Gastroesophageal sphincter (tissue), 3 donors: ENCODE measurements around the gene TFPI2.

Experiments used
- CTCF ChIP-seq, 4 experiments: fragments of 200-600 bp in 2 of 4; fragments of 450-650 bp in 2 of 4; sonication (generic) in 1 of 4; IDR thresholded peaks; one replicate each; pipeline ENCODE4 v1.5.1; 2017 to 2019; ENCODE audit warnings: antibody characterized with exemption in 4 of 4, mild to moderate bottlenecking in 2 of 4, moderate library complexity in 2 of 4
- POLR2A ChIP-seq, 2 donors: fragments of 450-650 bp; IDR thresholded peaks; one replicate each; pipeline ENCODE4 v1.6.1; 2017; ENCODE audit warnings: antibody characterized with exemption in 2 of 2, mild to moderate bottlenecking in 2 of 2, moderate library complexity in 1 of 2
- POLR2AphosphoS5 ChIP-seq: sonication (generic); formaldehyde crosslinking; IDR thresholded peaks from one replicate; pipeline ENCODE4 v1.6.1; 2017; ENCODE audit warnings: antibody characterized with exemption

GRCh38 chr7:93910076-93910994 lies 19.8 kb upstream of the TFPI2 start:
- TF ChIP-seq CTCF (IDR thresholded peaks at IDR 0.05) (no peak), POLR2AphosphoS5 (peak; percentile 85), POLR2A (IDR thresholded peaks at IDR 0.05) (no peak)
